GM18519 (cell line): ENCODE measurements around the gene MAN2A1.
"Not testable (repeated sequence)": the region's sequence is repeated elsewhere in the genome, so short reads cannot be mapped to it uniquely, and the experiment has no call there.

ENCODE experiments used
- ATAC-seq: cut with Tn5 transposase; IDR thresholded peaks from one replicate; pipeline ENCODE4 v1.9.1; 2021; ENCODE audit warnings: mild to moderate bottlenecking, moderate library complexity; ENCODE audit not compliant: unreplicated experiment, low FRiP score

The MAN2A1 gene

GRCh38 chr5:109750463-109750862, 60.7 kb downstream of the MAN2A1 start:
- ATAC-seq: no peak

DNA sequence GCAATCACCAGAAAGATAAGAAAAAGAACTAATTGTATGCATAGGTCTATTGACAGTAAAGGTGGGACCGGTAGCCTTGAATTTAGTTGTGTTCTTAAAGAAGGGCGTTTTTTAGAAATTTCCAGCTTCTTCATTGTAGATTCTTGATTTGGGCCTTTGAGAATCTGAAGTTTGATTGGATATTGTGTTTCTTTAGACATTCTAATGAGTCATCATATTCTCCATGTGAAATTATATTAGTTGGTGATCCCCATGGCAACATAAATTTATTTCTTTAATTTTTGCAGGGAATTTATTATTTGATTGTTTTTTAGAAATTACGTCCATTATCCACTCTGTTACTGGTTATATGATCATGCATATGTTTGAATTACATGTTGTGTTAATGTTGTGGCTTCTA, 63.6 kb downstream of the MAN2A1 start:
- no peak for ATAC-seq

- no peak for ATAC-seq
Observed at GRCh38 chr5:109754319-109754718, 64.6 kb downstream of the MAN2A1 start.

DNA sequence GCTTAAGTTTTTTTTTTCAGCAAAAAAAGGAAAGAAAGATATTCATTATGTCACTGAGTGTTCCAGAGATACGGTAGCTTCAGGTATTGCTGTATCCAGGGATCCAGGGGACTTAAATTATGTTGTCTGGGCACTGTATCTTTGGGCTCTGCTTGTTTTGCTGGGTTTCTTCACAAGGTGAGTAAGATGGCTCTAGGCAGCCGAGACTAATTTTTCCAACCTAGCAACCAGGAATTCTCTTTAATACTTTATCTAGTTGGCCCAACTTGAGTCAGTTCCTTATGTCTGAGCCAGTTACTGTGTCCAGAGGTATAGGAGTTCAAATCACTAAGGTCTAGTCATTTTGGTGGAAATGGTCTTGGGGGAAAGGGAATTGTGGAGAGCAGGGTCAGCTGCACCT, 66.0 kb downstream of the MAN2A1 start:
- ATAC-seq: no peak

GRCh38 chr5:109756543-109757185, 66.9 kb downstream of the MAN2A1 start:
- no peak for ATAC-seq

DNA sequence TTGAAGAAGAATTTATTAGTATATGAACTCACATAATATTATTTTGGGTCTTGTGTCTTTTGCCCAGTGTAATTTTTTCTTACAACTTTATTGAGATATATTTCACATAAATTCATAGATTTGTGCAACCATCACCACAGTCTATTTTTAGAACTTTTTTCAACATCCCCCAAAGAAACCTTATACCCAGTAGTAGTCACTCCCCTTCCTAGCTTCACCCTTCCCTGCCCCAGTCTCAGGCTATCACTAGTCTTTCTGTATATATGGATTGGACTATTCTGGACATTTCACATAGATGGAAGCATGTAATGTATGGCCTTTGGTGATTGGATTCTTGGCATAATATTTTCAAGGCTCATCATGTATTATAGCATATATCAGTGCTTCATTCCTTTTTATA, 67.8 kb downstream of the MAN2A1 start:
- ATAC-seq: no peak

DNA sequence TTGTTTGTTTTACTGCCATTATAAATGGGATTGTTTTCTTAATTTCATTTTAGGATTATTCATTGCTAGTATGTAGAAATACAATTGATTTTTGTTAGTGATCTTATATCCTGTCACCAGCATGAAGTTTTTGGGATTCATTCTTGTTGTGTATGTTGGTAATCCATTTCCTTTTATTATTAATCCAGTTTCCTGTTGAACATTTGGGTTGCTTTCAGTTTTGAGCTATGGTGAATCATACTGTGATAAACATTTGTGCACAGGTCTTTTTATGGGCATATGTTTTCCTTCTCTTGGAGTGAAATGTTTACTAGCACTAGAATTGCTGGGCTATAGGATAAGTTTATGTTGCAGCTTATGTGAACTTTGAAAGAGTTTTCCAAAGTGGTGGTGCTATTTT, 69.6 kb downstream of the MAN2A1 start:
- no peak for ATAC-seq

DNA sequence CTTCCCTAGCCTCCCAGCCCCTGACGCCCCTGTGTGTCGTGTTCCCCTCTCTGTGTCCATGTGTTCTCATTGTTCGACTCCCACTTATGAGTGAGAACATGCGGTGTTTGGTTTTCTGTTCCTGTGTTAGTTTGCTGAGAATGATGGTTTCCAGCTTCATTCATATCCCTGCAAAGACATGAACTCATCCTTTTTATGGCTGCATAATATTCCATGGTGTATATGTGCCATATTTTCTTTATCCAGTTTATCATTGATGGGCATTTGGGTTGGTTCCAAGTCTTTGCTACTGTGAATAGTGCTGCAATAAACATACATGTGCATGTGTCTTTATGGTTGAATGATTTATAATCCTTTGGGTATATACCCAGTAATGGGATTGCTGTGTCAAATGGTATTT, 70.4 kb downstream of the MAN2A1 start:
- not testable (repeated sequence) for ATAC-seq

GRCh38 chr5:109762821-109763220, 73.1 kb downstream of the MAN2A1 start:
- no peak for ATAC-seq

DNA sequence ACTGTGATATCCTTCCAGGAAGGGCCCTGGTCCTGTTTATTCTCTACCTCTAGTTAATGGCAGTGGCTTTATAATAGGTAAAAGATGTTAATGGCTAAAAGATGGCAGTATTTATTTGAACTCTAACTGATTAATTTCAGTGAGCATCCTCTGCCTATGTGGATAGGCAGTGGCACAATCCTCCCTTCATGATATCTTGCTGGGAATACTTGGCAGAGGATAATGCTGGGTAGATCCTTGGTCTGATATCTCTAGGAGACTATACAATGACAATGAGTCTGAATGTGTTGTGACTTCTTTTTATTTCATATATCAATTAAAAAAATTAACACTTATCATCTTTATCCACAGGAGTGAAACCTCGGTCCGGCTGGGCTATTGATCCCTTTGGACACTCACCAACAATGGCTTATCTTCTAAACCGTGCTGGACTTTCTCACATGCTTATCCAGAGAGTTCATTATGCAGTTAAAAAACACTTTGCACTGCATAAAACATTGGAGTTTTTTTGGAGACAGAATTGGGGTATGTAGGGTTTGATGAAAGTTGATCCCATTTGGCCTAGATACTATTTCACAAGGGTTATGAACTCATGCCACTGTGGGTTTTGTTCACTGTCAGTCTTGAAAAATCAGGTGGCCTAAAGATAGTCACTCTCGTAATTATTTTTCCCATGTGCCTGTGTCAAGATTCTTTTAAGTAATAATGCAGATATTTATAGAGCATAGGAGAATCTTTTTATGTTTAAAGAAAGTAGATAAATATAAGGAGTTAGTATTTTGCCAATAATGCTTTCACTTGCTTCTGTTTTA, 77.7 kb downstream of the MAN2A1 start:
- no peak for ATAC-seq

GRCh38 chr5:109767997-109768396, 78.3 kb downstream of the MAN2A1 start:
- no peak for ATAC-seq

- ATAC-seq: no peak
Observed at GRCh38 chr5:109769597-109770291, 80.0 kb downstream of the MAN2A1 start.

GRCh38 chr5:109775130-109775529, 85.4 kb downstream of the MAN2A1 start:
- ATAC-seq: no peak

DNA sequence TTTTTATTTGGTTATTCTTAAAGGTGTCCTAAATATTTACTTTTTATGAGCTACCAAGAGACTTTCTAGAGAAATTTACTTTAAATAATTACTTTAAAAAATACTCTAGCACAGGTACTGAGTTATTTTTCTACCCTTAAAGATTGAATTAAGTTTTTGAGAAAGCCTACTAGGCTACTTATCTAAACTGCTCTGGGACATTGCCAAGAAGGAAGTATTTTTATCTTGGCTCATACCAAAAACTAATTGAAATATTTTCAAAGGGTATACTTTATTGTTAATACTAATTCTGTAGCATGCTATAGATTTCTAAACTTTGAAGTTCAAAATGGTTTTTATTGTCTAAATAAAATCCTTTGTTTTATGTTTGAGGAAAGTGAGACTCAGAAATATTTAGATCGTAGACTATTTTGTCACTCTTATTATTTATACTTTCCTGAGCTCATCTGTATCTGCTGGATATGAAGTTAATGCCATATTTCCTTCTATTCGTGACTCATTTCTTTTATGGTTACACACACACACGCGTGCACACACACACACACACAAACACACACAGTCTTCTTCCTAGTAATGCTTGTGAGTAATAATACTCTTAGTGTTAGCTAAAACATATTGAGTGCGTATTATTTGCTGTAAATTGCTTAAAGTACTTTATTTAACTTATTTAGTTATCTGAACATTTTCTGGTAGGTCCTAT, 89.5 kb downstream of the MAN2A1 start:
- ATAC-seq: no peak

GRCh38 chr5:109784687-109785086, 95.0 kb downstream of the MAN2A1 start:
- no peak for ATAC-seq

DNA sequence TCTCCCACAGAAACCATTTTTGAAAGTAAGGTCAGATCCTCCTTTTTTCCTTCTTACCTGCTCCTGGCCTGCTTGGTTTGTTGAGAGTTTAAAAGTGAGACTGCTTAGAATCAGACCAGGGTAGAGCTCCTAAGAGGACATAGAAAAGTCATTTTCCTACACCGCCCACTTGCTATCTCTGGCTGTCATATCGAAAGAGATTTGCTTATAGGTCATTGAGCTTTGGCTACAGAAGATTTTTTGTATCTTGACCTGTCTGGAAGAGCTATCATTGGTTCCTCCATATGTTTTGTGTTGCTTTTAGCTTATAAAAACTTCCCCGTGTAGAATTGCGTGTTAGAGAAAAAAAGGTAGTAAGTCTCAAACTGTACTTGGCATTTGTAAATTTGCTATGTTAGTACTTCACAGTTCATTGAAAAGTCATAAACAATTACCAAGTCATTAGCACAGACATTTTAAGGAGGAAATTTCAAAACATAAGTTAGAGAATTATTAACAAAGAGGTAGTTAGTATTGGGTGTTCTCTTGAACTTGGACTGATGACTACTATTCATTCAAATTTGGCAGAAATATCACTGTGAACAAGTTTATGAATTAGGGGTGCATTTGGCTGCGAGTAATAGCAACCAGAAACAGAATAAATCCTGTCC, 96.6 kb downstream of the MAN2A1 start:
- peak; percentile 59 for ATAC-seq

DNA sequence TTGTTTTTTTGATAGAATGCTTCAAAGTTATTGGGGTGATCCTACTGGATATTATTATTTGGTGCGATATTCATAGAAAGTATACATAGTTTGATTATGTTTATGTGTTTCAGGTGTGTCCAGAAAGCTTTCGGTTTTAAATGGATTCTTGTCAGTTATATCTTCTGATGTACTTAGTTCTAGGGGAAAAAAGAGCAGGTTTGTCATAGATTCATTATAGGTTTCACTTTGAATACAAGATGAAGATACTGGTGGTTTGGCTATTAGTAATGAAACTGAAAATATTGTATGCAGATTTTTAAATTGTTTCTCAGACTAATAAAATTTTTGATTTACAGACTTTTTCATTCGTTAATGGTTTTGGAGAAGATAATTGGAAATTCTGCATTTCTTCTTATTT, 98.9 kb downstream of the MAN2A1 start:
- peak; percentile 91 for ATAC-seq

- ATAC-seq: no peak
Observed at GRCh38 chr5:109792613-109793012, 102.9 kb downstream of the MAN2A1 start.

- ATAC-seq: no peak
Observed at GRCh38 chr5:109803854-109804253, 114.1 kb downstream of the MAN2A1 start.

DNA sequence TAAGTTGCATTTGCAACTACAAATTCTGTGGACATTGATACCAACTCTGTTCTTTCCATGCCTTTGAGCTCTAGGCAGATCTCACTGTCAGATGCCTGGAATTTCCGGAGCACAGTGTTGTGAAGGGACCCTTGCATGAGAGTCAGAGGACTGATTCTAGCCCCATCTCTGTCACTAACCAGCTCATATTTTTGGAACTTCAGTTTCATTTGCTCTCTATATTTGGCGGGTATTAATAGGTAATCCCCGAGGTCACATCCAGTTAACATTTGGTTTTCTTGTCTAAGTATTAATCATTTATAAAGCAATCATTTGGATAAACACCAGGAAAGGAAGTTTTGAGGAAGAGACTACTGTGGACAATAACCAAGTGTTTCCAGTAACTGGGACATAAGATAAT, 115.7 kb downstream of the MAN2A1 start:
- ATAC-seq: no peak
